Stimulated activated effector memory CD8-positive, alpha-beta T cell treated with anti-CD3 and anti-CD28 coated beads, Interleukin-12 subunit alpha, Interleukin-12 subunit beta, amount 100 ng/mL, for 72 hours (primary cell): ENCODE results near the gene PREX1.

Source experiments
- ATAC-seq: fragments of 150-1000 bp; cut with Tn5 transposase; 2 replicates; pipeline ENCODE4 v1.10.0; 2021
- DNase-seq, 2 donors: peaks; one replicate each; pipeline ENCODE4 v3.0.0; 2021 to 2022; ENCODE audit warnings: low spot score in 2 of 2
- H3K27ac Mint-ChIP-seq: one replicate; pipeline ENCODE4 v1.8.0; 2022; ENCODE audit warnings: mild to moderate bottlenecking, mixed read lengths
- H3K36me3 Mint-ChIP-seq: one replicate; pipeline ENCODE4 v1.8.0; 2022; ENCODE audit warnings: mild to moderate bottlenecking, mixed read lengths
- H3K4me1 Mint-ChIP-seq: one replicate; pipeline ENCODE4 v1.8.0; 2022; ENCODE audit warnings: mixed read lengths
- H3K4me3 Mint-ChIP-seq: one replicate; pipeline ENCODE4 v1.8.0; 2022; ENCODE audit warnings: mild to moderate bottlenecking, mixed read lengths
- H3K9me3 Mint-ChIP-seq: one replicate; pipeline ENCODE4 v1.8.0; 2022; ENCODE audit warnings: mixed read lengths

PREX1 gene

DNA sequence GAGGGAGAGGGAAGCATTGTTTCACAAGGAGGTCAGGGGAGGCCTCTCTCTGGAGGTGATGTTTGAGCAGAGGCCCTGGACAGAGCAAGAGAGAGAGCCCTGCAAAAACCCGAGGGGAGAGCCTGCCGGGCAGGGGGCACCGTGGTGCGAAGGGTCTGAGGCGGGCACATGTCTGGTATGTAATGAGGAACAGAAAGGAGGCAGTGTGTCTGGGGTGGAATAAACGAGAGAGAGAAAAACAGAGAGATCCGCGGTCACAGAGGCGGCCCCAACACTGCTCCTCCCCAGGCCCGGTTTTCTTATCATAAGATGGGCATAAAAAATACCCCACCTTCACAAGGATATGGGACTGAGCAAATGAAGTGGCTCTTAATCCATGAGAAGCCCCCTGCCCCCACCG is 119.2 kb downstream of the PREX1 start:
- no peak for DNase-seq
- Mint-ChIP-seq H3K4me1 (peaks cover 78% of the 10 kb centered on the region), H3K4me3 (no peak overlapping the region), H3K27ac (peak overlapping the region; percentile 85), H3K36me3 (peaks cover 85% of the 10 kb centered on the region), H3K9me3 (no peaks in the 10 kb centered on the region)
- ATAC-seq = no peak

DNA sequence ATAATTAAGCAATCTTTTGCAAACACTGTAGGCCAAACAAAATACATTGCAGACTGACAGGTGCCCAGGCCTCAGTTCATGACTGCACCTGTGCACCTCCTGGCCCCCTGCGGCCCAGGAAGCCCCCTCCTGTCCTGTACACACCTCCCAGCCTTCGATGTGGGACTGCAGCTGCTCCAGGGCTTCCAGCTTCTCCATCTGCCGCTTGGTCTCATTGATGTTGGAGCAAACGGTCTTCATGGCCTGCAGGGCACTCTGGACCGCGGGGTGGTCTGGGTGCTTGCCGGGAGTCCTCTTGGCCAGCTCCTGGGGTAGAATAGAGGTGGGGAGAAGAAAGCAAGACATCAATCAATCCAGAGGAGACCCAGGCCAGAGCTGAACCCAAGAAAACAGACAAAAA is 119.7 kb downstream of the PREX1 start:
- no peak for ATAC-seq
- H3K4me1 Mint-ChIP-seq = peaks cover 78% of the 10 kb centered on the region
- no peak overlapping the region for H3K4me3 Mint-ChIP-seq
- H3K27ac Mint-ChIP-seq = peak overlapping the region; percentile 85
- DNase-seq = no peak
- H3K9me3 Mint-ChIP-seq = no peaks in the 10 kb centered on the region
- peaks cover 89% of the 10 kb centered on the region for H3K36me3 Mint-ChIP-seq

DNA sequence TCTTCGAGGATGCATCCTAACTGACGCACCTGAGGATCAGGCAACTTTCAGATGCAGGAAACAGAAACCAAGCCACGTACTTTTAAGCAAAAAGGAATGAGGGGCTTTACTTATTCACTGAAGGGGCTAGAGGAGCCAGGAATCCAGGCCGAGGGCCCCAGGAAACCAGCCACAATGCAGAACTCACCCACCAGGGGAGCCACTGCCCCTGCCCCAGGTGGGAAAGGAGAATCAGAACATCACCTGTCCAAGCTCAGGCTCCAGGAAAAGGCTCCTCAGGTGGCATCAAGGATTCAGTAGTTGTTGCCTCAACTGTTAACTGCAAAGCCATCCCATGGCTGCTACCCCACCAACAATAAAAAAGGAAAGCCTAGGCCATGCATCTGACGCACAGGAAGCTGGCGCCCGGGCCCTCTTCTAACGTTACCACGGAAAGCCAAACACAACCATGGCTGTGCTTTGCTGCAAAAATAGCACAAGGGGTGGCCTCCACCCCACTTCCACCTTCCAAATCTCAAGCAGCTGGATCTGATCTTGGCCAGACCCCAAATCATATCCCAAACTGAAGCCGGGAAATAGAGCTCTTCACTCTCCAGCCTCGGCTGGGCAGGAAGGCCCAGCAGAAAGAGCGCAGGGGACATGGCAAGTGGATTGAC is 121.0 kb downstream of the PREX1 start:
- peak overlapping the region; percentile 85 for H3K27ac Mint-ChIP-seq
- peaks cover 67% of the 10 kb centered on the region for H3K4me1 Mint-ChIP-seq
- H3K9me3 Mint-ChIP-seq = no peaks in the 10 kb centered on the region
- peak; percentile 32 for ATAC-seq
- no peak for DNase-seq
- peak overlapping the region; percentile 37 for H3K4me3 Mint-ChIP-seq
- peaks cover 89% of the 10 kb centered on the region for H3K36me3 Mint-ChIP-seq

DNA sequence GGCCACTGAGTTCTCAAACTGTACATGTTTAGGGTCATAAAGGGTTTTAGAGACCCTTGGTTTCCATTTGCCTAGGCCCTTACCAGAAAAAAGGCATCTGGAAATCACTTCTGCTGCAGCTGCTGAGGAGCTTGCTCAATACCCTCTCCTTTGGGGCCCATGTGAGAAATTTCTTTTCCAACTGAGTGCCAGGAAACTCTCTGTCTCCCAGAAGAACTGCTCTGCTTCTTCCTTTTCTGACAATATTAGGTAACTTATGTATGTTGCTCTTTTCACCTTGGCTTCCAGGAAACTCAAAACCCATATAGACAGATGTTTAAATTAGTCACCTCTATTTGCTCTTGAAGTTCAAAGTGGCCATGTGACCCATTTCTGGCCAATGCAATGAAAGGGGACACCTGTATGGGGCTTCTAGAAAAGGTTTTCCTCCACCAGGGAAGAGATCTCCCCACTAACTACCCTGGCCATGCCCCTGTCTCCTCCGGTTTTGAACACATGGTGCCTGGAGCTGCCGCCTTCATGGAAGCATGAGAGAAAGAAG is 121.6 kb downstream of the PREX1 start:
- peak overlapping the region; percentile 37 for H3K4me3 Mint-ChIP-seq
- peaks cover 90% of the 10 kb centered on the region for H3K36me3 Mint-ChIP-seq
- H3K4me1 Mint-ChIP-seq = peaks cover 71% of the 10 kb centered on the region
- H3K27ac Mint-ChIP-seq = peak overlapping the region; percentile 85
- DNase-seq (no peak), ATAC-seq (peak; percentile 50)
- no peaks in the 10 kb centered on the region for H3K9me3 Mint-ChIP-seq

DNA sequence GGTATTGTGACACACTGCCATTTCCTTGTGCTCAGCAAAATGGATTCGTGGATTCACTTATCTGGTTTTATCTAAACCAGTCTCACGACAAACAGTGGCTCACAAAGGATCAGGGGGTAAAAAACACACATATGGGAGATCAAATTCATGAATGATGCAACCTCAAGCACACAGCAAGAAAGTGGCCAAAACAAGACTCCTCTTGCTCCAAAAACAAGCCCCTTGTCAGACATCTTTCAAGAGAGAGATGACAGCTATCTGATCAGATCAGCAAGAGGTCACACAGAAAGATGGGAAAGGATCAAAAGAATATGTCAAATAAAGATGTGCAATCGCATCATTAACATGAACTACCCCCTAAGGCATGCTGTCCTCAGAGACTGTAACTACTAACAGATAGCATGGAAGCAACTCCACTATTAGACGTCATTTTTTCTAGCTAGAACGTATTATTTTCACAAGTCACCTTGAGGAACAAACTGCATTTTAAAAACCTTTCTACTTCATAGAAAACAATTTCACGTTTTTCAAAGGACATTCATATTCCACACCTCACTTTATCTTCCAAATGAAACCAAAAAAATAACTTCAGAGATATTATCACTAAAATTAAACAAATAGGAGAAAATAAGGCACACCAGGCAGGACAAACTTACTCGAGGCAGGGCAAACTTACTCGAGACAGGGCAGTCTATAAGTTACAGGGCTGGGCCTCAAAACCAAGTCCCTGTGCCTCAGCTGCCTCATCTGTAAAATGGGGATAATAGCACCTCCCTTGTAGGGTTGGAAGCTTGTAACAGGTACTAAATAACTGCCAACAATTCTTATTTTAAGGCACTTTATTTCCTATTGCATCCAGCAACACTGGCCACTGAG is 122.3 kb downstream of the PREX1 start:
- peaks cover 71% of the 10 kb centered on the region for H3K4me1 Mint-ChIP-seq
- DNase-seq (no peak), ATAC-seq (no peak)
- no peaks in the 10 kb centered on the region for H3K9me3 Mint-ChIP-seq
- H3K27ac Mint-ChIP-seq = peak overlapping the region; percentile 85
- no peak overlapping the region for H3K4me3 Mint-ChIP-seq
- H3K36me3 Mint-ChIP-seq = peaks cover 90% of the 10 kb centered on the region

DNA sequence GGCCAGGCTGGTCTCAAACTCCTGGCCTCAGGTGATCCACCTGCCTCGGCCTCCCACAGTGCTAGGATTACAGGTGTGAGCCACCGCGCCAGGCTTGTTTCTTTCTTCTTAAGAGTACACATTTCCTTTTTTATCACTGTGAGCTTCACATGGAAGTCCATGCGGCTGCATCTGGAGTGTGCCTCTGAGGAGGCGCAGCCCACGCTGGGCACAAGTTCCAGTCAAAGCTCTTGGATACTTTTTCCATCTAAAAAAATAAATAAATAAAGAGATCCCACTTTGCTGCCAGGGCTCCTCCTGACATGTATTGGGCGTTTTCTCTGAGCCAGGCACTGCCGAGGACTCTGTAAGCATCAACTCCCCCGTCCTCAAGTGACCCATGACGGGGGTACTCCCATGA is 123.0 kb downstream of the PREX1 start:
- ATAC-seq = no peak
- Mint-ChIP-seq H3K9me3 (no peaks in the 10 kb centered on the region), H3K27ac (peak overlapping the region; percentile 85), H3K4me1 (peaks cover 73% of the 10 kb centered on the region), H3K4me3 (no peak overlapping the region), H3K36me3 (peaks cover 95% of the 10 kb centered on the region)
- DNase-seq = no peak

DNA sequence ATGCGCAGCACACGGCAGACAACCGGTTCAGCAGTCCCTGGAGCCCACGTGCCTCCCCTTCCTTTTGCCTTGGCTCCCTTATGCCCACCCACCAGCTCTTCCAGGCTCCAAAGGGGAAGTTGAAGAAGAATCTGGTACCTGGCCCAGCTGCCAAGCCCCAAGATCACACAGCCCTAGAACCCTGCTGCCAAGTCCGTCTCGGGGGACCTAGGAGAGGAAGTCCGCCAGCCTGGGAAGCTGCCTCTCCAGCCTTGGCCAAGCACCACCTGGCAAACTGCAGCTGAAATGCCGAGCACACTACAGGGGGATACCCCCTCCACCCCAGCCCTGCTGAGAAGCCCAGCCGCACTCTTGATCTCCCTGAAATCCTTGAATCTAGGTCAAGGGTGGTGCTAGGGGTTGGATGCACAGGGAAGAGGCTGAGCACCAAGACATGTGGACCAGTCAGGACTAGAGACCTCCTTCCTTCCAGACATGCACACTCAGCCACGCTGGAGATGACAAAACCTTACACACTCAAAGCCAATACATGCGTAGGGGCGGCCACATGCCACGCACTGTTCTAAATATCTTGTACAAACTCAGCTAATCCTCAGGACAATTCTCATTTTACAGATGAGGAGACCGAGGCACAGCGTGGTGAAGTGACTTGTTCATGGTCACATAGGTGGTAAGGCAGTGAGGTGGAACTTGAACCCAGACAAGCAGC is 124.1 kb downstream of the PREX1 start:
- Mint-ChIP-seq H3K36me3 (peaks cover 98% of the 10 kb centered on the region), H3K27ac (peak overlapping the region; percentile 85), H3K4me3 (no peak overlapping the region), H3K4me1 (peaks cover 73% of the 10 kb centered on the region), H3K9me3 (no peaks in the 10 kb centered on the region)
- DNase-seq = no peak
- ATAC-seq = no peak

DNA sequence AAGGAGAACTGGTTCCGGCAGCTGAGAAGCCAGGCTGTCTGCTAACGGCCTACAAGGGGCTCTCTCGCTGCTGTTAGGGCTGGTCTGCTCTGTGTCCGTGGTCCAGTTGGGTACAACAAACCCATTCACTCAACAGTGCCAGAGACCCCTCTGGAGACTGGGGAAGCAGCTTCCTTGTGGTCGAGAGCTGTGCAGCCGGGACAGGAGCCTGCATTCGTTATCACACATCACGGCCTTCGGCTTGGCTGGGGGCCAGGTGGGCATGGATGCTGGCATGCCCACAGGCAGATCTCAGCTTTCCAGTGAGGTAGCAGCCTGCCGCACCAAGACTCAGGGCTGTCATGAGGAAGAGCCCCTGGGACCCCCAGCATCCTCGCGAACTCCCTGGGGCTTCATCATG is 124.7 kb downstream of the PREX1 start:
- H3K27ac Mint-ChIP-seq = peak overlapping the region; percentile 85
- no peak overlapping the region for H3K4me3 Mint-ChIP-seq
- H3K36me3 Mint-ChIP-seq = peaks cover 98% of the 10 kb centered on the region
- ATAC-seq = no peak
- H3K4me1 Mint-ChIP-seq = peaks cover 73% of the 10 kb centered on the region
- H3K9me3 Mint-ChIP-seq = no peaks in the 10 kb centered on the region
- DNase-seq = no peak

DNA sequence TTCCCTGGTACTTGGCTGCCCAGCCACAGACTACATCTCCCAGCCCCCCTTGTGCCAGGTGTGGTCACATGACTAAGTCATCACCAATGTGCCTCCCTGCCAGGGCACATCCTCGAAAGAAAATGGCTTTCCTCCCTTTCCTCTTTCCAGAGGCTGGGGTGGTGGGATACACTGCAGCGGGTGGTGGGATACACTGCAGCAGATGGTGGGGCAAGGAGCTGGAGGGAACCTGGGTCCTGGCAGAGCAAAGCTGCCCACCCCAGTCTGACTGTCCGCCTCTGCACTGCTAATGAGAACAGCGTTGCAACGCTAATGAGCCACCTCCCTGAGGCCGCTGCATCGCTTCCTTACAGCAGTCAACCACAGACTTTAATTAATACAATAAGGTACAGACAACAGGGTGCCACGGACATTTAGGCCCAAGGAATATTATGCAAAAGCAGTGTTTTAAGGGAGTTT is 125.3 kb downstream of the PREX1 start:
- Mint-ChIP-seq H3K4me1 (peaks cover 73% of the 10 kb centered on the region), H3K27ac (no peak overlapping the region), H3K4me3 (no peak overlapping the region), H3K36me3 (peaks cover 100% of the 10 kb centered on the region), H3K9me3 (no peaks in the 10 kb centered on the region)
- DNase-seq = no peak
- no peak for ATAC-seq

DNA sequence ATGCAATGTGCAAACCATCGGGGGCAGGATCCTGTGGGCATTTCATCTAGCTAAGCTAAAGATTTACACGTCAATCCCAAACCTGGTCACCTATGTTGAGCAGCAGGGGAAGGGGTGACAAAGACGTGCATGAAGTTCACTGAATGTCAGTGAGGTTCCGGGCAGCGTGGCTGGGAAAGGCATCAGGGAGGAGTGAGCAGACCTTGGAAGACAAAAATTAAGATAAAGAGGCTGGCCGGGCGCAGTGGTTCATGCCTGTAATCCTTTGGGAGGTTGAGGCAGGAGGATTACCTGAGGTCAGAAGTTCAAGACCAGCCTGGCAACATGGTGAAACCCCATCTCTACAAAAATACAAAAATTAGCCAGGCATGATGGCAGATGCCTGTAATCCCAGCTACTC is 126.1 kb downstream of the PREX1 start:
- peaks cover 100% of the 10 kb centered on the region for H3K36me3 Mint-ChIP-seq
- H3K27ac Mint-ChIP-seq = peak overlapping the region; percentile 88
- peaks cover 67% of the 10 kb centered on the region for H3K4me1 Mint-ChIP-seq

DNA sequence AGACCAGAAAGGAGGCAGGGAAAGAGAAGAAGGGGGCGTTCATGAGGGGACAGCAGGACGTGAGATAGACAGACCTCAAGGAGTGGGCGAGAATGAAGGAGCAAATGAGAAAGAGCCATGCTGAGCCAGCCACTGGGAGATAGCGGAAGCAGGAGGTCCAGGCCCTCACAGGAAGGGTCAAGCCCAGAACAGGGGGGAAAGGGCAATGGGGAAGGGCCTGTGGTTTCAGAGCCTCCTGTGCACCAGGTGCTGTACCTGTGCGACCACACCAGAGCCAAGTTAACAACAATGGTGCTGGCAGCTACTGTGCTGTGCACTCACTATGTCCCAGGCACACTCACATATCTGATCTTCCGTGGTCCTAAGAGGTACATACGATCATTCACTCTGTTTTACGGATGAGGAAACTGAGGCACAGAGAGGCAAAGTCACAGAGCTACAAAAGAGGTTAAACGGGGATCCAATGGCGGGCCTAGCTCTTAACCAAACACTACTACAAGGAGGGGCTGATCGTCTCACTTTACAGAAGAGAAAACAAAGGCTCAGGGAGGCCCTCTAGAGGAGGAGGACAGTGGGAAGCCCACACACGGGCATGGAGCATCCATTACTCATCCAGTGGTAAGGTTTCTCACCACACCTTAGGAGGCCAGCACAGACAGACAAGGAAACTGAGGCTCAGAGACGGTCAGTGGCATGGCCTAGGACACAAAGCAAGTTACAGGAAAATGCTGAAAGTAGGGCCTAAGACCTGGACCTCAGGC is 129.1 kb downstream of the PREX1 start:
- DNase-seq = no peak
- peaks cover 60% of the 10 kb centered on the region for H3K4me1 Mint-ChIP-seq
- peaks cover 100% of the 10 kb centered on the region for H3K36me3 Mint-ChIP-seq
- ATAC-seq = peak; percentile 55
- no peaks in the 10 kb centered on the region for H3K9me3 Mint-ChIP-seq
- H3K4me3 Mint-ChIP-seq = no peak overlapping the region
- H3K27ac Mint-ChIP-seq = peak overlapping the region; percentile 60

More for the DNA sequence above, 126.1 kb downstream of the PREX1 start:
- Mint-ChIP-seq H3K4me3 (no peak overlapping the region), H3K9me3 (no peaks in the 10 kb centered on the region)
- DNase-seq = no peak
- ATAC-seq = no peak

DNA sequence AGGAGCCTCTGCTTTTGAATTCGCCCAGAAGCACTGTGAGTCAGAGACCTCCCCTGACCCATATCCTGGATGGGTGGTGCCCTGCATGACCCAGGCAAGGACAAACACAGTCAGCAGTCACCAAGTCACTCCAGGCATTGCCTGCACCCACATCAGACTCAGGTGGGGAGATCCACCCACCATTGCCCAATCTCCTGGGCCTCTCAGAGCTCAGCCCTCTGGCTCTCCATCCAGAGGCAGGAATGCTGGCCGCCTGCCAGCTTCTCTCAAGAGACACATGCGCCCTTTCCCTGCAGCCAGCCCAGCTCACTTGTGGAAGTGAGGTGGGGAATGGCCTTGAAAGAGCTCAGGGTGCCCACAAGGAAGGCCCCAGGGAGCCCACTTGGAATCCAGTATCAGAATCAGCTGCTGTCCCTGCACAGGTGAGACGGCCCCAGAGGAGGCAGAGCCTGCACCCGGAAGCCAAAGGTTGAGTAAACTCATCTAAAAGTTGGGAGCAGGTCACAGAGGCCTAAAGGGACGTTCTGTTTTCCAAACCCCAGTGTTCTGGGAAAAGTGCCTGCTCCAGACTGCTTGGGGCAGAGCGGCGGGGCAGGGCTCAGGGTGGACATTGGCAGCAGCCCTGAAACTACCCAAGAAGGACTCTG is 129.8 kb downstream of the PREX1 start:
- ATAC-seq = peak; percentile 92
- no peak for DNase-seq
- no peak overlapping the region for H3K4me3 Mint-ChIP-seq
- peak overlapping the region; percentile 60 for H3K27ac Mint-ChIP-seq
- H3K9me3 Mint-ChIP-seq = no peaks in the 10 kb centered on the region
- H3K36me3 Mint-ChIP-seq = peaks cover 100% of the 10 kb centered on the region
- peaks cover 60% of the 10 kb centered on the region for H3K4me1 Mint-ChIP-seq

DNA sequence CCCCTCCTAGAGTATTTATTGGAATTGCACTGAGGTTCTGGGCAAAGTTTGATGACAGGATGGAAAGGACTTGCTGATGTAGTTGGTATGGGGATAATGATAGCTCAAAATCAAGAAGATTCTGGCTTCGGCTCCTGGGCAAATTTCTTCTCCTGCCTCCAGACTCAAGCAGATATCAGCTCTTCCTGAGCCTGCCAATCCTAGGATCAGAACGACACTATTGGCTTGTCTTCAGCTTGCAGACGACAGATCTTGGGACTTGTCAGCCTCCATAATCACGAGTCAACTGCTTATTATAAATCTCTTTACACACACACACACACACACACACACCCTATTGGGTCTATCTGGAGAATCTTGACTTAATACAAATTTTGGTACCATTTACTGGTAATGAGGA is 131.1 kb downstream of the PREX1 start:
- DNase-seq (no peak), ATAC-seq (no peak)
- Mint-ChIP-seq H3K36me3 (peaks cover 100% of the 10 kb centered on the region), H3K4me3 (no peak overlapping the region), H3K4me1 (peaks cover 59% of the 10 kb centered on the region), H3K27ac (peak overlapping the region; percentile 60), H3K9me3 (no peaks in the 10 kb centered on the region)

DNA sequence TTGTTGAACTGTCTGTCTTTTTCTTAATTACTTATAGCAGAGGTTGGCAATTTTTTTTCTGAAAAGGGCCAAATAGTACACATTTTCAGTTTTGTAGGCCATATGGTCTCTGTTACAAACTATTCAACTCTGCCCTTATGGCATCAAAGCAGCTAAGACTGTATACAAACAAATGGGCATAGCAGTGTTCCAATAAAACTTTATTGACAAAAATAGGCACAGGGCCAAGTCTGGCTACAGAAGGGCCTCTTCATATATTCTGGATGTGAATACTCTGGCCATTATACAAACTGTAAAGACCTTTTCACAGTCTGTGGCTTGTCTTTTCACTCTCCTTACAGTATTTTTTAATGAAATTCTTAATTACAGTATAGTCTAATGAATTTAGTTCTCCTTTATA is 132.1 kb downstream of the PREX1 start:
- DNase-seq = no peak
- ATAC-seq = no peak
- Mint-ChIP-seq H3K36me3 (peaks cover 100% of the 10 kb centered on the region), H3K27ac (peak overlapping the region; percentile 72), H3K9me3 (no peaks in the 10 kb centered on the region), H3K4me1 (peaks cover 61% of the 10 kb centered on the region), H3K4me3 (no peak overlapping the region)
